HepG2 (cell line): ENCODE measurements around the gene INAFM2. TPM values are rescaled to one million over a fixed set of nuclear protein-coding genes. Genes with fewer than 3 reads are reported as not detected.

Experiments used
- HBP1 ChIP-seq: IDR thresholded peaks from 2 replicates; pipeline ENCODE4 v1.6.1; 2016; ENCODE audit warnings: low read depth, control low read depth
- IRF9 ChIP-seq: sonication (generic); formaldehyde crosslinking; IDR thresholded peaks from 2 replicates; pipeline ENCODE4 v1.8.0; 2022; ENCODE audit warnings: missing genetic modification reagents, mild to moderate bottlenecking, borderline replicate concordance
- MEIS2 ChIP-seq: sonication (generic); formaldehyde crosslinking; IDR thresholded peaks from 2 replicates; pipeline ENCODE4 v1.9.0; 2021; ENCODE audit warnings: mild to moderate bottlenecking, missing genetic modification reagents
- MTF2 ChIP-seq: sonication (generic); formaldehyde crosslinking; IDR thresholded peaks from 2 replicates; pipeline ENCODE4 v1.5.0; 2020; ENCODE audit warnings: missing genetic modification reagents, borderline replicate concordance
- RFX3 ChIP-seq: IDR thresholded peaks from 2 replicates; pipeline ENCODE4 v1.6.1; 2016; ENCODE audit warnings: missing biosample characterization, missing genetic modification reagents
- SKIL ChIP-seq: sonication (generic); formaldehyde crosslinking; IDR thresholded peaks from 2 replicates; pipeline ENCODE4 v1.8.0; 2022; ENCODE audit warnings: missing genetic modification reagents, mild to moderate bottlenecking, moderate library complexity, borderline replicate concordance
- ZBTB49 ChIP-seq: sonication (generic); formaldehyde crosslinking; IDR thresholded peaks from 2 replicates; pipeline ENCODE4 v1.4.0; 2020; ENCODE audit warnings: missing genetic modification reagents, borderline replicate concordance
- ZFY ChIP-seq: sonication (generic); formaldehyde crosslinking; IDR thresholded peaks from 2 replicates; pipeline ENCODE4 v1.4.0; 2020; ENCODE audit warnings: missing genetic modification reagents
- ZNF468 ChIP-seq: sonication (generic); formaldehyde crosslinking; IDR thresholded peaks from 2 replicates; pipeline ENCODE4 v1.8.0; 2022; ENCODE audit warnings: mild to moderate bottlenecking, moderate library complexity, missing genetic modification reagents
- ZNF883 ChIP-seq: sonication (generic); formaldehyde crosslinking; IDR thresholded peaks from 2 replicates; pipeline ENCODE4 v1.5.1; 2020; ENCODE audit warnings: mild to moderate bottlenecking, missing genetic modification reagents; ENCODE audit errors: not compliant biosample characterization
- ZSCAN12 ChIP-seq: sonication (generic); formaldehyde crosslinking; IDR thresholded peaks from 2 replicates; pipeline ENCODE4 v1.9.0; 2021; ENCODE audit warnings: mild to moderate bottlenecking, missing genetic modification reagents
- ZSCAN21 ChIP-seq: sonication (generic); formaldehyde crosslinking; IDR thresholded peaks from 2 replicates; pipeline ENCODE4 v1.8.0; 2022; ENCODE audit warnings: mild to moderate bottlenecking, missing genetic modification reagents, moderate library complexity, borderline replicate concordance
- polyA plus RNA-seq, 8 experiments: library from polyadenylated mRNA; depleted of rRNA in 3 of 8; stranded (reverse) in 7 of 8; unstranded in 1 of 8; fragments of >200 nt; fragmentation: Illumina TruSeq in 4 of 8; extraction: Trizol in 4 of 8; gene quantifications; 2 replicates each; pipeline versions ENCODE4 v1.2.1 to v1.2.3, GENCODE V29; 2011 to 2016; ENCODE audit warnings: low read depth in 4 of 8, missing spikeins in 1 of 8, mixed read lengths in 1 of 8; ENCODE audit not compliant: insufficient read depth in 1 of 8
- total RNA-seq, 5 experiments: library from RNA; depleted of rRNA; stranded (reverse); fragments of >200 nt; fragmentation: Illumina TruSeq; extraction: Trizol; gene quantifications; 2 replicates each; pipeline ENCODE4 v1.2.3, GENCODE V29; 2016; ENCODE audit warnings: low read depth in 1 of 5
- TF ChIP-seq, protein P1 (sequence below): sonication (generic); formaldehyde crosslinking; IDR thresholded peaks from 2 replicates; pipeline ENCODE4 v1.4.0; 2020; ENCODE audit warnings: missing genetic modification reagents
- TF ChIP-seq, protein P2 (sequence below): IDR thresholded peaks from 2 replicates; pipeline ENCODE4 v1.6.1; 2016; ENCODE audit warnings: low read depth
- TF ChIP-seq, protein P3 (sequence below), 2 experiments: fragments of 450-650 bp in 1 of 2; sonication (generic) in 1 of 2; formaldehyde crosslinking; IDR thresholded peaks; 2 replicates each; pipeline versions ENCODE4 v1.5.0 to v1.8.0; 2020 to 2022; ENCODE audit warnings: mild to moderate bottlenecking in 1 of 2, missing genetic modification reagents in 1 of 2

INAFM2 gene
- total and polyA plus RNA-seq, 2 of the 13 experiments (the other 11 are each of a cell fraction or from before 2014, with no cell fraction given): 5.5 to 6.5 TPM

DNA sequence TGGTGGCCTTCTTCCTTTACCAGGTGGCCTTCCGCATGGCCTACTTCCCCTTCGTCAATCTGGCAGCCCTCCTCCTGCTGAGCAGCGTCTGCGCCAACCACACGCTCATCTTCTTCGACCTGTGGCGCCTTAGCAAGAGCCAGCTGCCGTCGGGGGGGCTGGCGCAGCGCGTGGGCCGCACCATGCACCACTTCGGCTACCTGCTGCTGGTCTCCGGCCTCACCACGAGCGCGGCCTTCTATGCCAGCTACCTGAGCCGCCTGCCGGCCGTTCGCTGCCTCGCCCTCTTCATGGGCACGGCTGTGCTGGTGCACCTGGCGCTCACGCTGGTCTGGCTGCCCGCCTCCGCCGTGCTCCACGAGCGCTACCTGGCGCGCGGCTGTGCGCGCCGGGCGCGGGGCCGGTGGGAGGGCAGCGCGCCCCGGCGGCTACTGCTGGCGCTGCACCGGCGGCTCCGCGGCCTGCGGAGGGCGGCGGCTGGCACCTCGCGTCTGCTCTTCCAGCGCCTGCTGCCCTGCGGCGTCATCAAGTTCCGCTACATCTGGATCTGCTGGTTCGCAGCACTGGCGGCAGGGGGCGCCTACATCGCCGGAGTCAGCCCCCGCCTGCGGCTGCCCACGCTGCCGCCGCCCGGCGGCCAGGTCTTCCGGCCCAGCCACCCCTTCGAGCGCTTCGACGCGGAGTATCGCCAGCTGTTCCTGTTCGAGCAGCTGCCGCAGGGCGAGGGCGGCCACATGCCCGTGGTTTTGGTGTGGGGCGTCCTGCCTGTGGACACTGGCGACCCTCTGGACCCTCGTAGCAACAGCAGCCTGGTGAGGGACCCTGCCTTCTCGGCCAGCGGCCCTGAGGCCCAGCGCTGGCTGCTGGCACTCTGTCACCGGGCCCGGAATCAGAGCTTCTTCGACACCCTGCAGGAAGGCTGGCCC is 44.5 kb downstream of the INAFM2 start (continued):
- TF ChIP-seq HBP1: peak; percentile 36; the same call in 1 of the 2 replicates
- TF ChIP-seq IRF9 (CRISPR knock-in tag): peak; percentile 91
- TF ChIP-seq MEIS2 (CRISPR knock-in tag): peak; percentile 83
- TF ChIP-seq, protein P1, sequence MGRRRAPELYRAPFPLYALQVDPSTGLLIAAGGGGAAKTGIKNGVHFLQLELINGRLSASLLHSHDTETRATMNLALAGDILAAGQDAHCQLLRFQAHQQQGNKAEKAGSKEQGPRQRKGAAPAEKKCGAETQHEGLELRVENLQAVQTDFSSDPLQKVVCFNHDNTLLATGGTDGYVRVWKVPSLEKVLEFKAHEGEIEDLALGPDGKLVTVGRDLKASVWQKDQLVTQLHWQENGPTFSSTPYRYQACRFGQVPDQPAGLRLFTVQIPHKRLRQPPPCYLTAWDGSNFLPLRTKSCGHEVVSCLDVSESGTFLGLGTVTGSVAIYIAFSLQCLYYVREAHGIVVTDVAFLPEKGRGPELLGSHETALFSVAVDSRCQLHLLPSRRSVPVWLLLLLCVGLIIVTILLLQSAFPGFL (CRISPR knock-in tag): 0 out of 2 replicates have a peak, but pooled peaks have one; percentile 66
- TF ChIP-seq, protein P2, sequence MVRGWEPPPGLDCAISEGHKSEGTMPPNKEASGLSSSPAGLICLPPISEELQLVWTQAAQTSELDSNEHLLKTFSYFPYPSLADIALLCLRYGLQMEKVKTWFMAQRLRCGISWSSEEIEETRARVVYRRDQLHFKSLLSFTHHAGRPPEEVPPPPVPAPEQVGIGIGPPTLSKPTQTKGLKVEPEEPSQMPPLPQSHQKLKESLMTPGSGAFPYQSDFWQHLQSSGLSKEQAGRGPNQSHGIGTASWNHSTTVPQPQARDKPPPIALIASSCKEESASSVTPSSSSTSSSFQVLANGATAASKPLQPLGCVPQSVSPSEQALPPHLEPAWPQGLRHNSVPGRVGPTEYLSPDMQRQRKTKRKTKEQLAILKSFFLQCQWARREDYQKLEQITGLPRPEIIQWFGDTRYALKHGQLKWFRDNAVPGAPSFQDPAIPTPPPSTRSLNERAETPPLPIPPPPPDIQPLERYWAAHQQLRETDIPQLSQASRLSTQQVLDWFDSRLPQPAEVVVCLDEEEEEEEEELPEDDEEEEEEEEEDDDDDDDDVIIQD (CRISPR knock-in tag): no peak
- peak; percentile 96 for TF ChIP-seq ZSCAN21
- no peak for TF ChIP-seq MTF2 (CRISPR knock-in tag)
- TF ChIP-seq ZNF883 (CRISPR knock-in tag): peak; percentile 94
- TF ChIP-seq, protein P3, sequence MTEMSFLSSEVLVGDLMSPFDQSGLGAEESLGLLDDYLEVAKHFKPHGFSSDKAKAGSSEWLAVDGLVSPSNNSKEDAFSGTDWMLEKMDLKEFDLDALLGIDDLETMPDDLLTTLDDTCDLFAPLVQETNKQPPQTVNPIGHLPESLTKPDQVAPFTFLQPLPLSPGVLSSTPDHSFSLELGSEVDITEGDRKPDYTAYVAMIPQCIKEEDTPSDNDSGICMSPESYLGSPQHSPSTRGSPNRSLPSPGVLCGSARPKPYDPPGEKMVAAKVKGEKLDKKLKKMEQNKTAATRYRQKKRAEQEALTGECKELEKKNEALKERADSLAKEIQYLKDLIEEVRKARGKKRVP (CRISPR knock-in tag; IDR thresholded peaks at IDR 0.05): peak in 1 of 2 experiments; percentile 52; a peak in 2 of 4 replicates
- TF ChIP-seq ZFY (CRISPR knock-in tag): peak; percentile 89
- TF ChIP-seq ZSCAN12 (CRISPR knock-in tag): peak; percentile 97
- TF ChIP-seq ZNF468 (CRISPR knock-in tag): peak; percentile 96; the same call in 1 of the 2 replicates
- no peak for TF ChIP-seq ZBTB49
- TF ChIP-seq RFX3 (CRISPR knock-in tag): no peak
- TF ChIP-seq SKIL (CRISPR knock-in tag): peak; percentile 65; the same call in 1 of the 2 replicates
